Measurements from ENCODE around the gene ABCC11. TPM values are rescaled to one million over a fixed set of nuclear protein-coding genes. Genes with fewer than 3 reads are reported as not detected.
"Not testable (repeated sequence)": the region's sequence is repeated elsewhere in the genome, so short reads cannot be mapped to it uniquely, and the experiment has no call there.

The ABCC11 gene
- total RNA-seq, 1 experiment from 2014 or later: not detected

DNA sequence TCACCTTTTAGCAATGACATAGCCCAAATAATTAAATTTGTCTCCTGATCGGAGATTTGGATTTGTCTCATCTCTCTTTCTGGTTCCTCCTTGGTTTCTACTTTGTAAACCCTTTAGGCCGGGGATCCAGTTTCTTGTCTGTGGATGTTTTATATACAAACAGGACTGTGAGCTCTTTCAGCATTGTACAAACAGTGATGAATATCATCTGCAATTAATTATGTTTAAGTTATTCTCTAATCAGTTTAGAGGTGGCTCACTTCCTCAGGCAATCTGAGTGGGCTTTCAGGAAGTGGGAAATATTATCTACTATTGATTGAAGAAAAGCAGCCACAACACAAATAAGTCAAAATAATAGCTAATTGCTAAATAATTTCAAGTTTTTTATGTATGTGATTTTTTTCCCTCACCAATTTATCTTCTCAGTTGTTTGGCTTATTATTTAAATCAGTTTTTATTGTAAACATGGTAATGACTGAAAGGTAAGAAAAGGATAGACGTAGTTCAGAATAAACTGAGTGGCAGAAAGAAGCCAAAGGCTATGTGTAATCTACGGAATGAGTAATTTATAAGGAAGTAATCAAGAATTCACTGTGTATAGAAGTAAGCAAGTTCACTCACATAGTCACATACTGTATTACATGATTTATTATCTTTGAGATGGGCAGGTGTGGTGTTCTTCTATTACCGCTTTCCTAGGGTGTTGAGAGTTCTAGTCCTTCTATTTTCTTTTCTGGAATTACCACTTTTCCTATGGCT lies 3.4 kb upstream of the ABCC11 start:
- no peak for DNase-seq (ENCODE audit: low read depth)

DNA sequence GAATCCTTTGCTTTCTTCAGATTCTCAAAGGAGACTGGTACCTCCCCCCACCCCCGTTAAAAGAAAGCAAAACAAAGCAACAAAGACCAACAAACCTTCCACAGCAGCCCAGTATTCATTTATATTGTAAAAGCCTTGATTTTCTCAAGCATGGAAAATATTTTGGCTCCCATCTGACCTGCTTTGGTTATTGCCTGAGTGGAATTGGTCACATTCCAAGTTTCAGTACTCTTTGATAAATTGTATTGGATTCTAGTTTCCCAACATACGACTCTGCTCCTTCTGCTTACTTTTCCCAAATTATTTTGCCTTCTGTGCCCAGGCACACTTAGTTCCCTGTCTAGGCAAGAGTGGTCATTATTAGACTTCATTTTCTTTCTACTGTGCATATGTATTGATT lies 1.3 kb downstream of the ABCC11 start:
- DNase-seq (ENCODE audit: low read depth): no peak

DNA sequence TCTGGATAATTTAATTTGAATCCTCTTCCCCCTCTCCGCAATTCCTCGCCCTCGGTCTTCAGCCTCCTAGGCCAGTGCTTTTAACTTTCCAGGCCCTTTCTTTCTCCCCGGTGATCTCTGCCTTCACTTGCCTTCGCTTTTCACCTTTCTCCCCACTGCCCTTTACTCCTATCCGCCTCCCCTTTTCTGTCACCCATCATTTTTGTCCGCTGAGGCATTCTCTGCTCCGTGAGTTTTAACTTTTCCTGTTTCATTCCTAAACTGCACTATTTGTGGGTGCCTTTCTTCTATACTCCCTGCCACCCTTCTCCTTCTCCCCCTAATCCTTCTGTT lies 2.5 kb downstream of the ABCC11 start:
- DNase-seq (ENCODE audit: low read depth): no peak

DNA sequence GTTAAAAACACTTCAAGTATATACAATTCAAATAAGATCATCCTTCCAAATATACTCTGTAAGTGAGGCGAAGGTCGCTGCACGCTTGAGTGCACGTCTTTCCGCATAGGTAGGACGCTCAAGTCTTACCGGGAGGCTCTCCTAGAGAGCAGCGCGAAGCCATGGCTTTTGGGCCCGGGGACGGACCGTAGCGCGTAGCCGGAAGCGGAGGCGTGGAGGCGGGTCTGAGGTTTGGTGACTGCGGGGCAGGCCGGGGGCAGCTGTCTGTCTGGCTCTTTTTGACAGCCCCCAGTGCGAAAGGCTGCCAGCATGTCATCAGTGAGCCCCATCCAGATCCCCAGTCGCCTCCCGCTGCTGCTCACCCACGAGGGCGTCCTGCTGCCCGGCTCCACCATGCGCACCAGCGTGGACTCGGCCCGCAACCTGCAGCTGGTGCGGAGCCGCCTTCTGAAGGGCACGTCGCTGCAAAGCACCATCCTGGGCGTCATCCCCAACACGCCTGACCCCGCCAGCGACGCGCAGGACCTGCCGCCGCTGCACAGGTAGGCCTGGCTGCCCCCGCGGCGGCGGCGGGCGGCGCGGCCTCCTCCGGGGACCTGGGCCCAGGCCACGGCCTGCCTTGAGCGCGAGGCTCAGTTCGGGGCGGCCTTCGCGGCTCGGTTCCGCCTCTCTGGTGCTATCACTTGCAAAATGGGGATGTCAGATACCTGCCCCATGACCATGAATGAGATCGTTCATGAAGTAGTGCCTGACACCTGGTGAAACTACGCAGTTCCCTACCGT lies 3.1 kb downstream of the ABCC11 start, which contains the start of gene LONP2:
LONP2 (plus strand) TSS at position 221 of the 783 bp plus-strand sequence; CDS start at position 310, 89 bp downstream.
- DNase-seq (ENCODE audit: low read depth): peak; percentile 87

DNA sequence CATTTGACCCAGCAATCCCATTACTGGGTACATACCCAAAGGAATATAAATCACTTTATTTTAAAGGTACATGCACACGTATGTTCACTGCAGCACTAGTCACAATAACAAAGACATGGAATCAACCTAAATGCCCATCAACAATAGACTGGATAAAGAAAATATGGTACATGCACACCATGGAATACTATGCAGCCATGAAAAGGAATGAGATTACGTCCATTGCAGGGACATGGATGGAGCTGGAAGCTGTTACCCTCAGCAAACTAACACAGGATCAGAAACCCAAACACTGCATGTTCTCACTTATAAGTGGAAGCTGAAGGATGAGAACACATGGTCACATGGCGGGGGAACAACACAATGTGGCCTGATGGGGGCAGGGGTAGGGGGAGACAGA lies 7.2 kb downstream of the ABCC11 start:
- not testable (repeated sequence) for DNase-seq (ENCODE audit: low read depth)

DNA sequence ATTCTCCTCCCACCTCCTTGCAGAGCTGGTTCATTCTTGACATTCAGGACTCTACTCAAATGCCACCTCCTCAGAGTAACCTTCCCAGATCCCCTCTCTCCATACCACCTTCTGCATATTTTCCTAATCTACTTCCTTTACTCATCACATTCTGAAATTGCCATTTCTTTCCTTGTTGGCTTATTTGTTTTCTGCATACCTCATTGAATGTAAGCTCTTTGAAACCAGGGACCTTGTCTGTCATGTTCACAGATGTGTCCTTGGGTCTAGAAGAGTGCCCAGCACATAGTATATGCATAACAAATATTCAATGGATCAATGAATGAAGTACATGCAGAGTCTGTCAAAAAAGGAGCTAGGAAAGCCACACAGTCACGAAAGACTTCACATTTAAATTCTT lies 11.1 kb downstream of the ABCC11 start:
- DNase-seq (ENCODE audit: low read depth): no peak

- DNase-seq (ENCODE audit: low read depth): no peak
These were observed 11.7 kb downstream of the ABCC11 start for GRCh38 chr16:48235556-48236136.

- DNase-seq (ENCODE audit: low read depth): no peak
These were observed 12.2 kb downstream of the ABCC11 start for GRCh38 chr16:48235058-48235555.

- no peak for DNase-seq (ENCODE audit: low read depth)
These were observed 12.7 kb downstream of the ABCC11 start for GRCh38 chr16:48234630-48235029.

DNA sequence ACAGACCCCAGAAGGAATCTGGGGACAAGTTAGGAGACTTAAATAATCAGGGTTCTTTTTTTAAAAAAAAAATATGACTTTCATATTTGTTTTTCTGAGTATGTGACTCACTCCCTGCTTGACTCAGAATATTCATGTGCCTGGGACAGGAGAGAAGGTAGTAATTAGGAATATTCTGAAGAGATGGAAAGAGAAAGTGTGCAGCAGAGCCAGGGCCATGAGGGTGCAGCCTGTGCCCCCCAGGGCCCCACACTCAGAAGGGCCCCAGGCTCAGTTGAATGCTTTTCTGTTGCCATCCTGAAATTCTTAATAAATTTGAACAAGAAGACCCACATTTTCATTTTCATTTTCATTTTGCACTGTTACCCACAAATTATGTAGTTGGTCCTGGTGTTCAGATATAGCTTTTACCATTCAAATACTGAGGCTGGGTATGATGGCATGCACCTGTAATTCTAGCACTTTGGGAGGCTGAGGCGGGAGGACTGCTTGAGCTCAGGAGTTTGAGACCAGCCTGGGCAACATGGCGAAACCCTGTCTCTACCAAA lies 14.8 kb downstream of the ABCC11 start:
- DNase-seq (ENCODE audit: low read depth): no peak

- DNase-seq (ENCODE audit: low read depth): peak; percentile 45
These were observed 15.4 kb downstream of the ABCC11 start for GRCh38 chr16:48231727-48232492.

- DNase-seq (ENCODE audit: low read depth): no peak
These were observed 21.9 kb downstream of the ABCC11 start for GRCh38 chr16:48225456-48225855.

- DNase-seq (ENCODE audit: low read depth): no peak
These were observed 23.8 kb downstream of the ABCC11 start for GRCh38 chr16:48223490-48223889.

- no peak for DNase-seq (ENCODE audit: low read depth)
These were observed 26.4 kb downstream of the ABCC11 start for GRCh38 chr16:48220891-48221290.

GRCh38 chr16:48218473-48218872 lies 28.9 kb downstream of the ABCC11 start:
- no peak for DNase-seq (ENCODE audit: low read depth)

GRCh38 chr16:48217708-48218107 lies 29.6 kb downstream of the ABCC11 start:
- DNase-seq (ENCODE audit: low read depth): no peak

DNA sequence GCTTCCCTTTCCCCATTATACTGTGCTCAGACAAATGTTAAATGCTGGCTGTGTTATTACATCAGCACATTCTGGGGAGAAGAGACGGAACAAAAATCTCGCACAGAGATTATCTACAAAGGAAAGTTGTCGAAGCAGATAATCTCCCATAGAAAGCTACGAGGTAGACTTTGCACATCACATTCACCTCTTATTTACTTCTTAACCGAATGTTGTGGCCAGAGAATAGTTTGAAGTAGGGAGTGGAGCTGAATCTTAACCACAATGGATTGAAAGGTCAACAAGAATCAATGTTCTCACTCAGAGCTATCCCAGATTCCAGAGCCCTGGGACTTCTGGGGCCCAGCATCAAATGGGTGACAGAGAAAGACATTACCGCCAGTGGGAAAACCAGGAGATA lies 31.6 kb downstream of the ABCC11 start:
- no peak for DNase-seq (ENCODE audit: low read depth)

DNA sequence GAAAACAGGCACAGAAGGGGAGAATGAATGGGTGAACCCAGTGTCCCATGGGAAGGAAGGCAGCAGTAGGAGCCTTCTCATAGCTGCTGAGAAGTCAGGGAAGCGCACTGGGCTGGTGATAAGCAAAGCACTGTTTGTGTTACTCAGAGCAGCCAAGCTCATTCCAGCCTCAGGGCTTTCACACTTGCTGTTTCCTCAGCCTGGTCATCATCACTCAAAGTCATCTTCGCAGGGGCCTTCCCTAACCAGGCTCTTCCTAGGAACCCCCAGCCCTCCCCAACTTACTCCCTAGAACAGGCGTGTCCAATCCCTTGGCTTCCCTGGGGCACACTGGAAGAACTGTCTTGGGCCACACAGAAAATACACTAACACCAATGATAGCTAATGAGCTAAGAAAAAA lies 35.3 kb downstream of the ABCC11 start:
- peak; percentile 36 for DNase-seq (ENCODE audit: low read depth)

DNA sequence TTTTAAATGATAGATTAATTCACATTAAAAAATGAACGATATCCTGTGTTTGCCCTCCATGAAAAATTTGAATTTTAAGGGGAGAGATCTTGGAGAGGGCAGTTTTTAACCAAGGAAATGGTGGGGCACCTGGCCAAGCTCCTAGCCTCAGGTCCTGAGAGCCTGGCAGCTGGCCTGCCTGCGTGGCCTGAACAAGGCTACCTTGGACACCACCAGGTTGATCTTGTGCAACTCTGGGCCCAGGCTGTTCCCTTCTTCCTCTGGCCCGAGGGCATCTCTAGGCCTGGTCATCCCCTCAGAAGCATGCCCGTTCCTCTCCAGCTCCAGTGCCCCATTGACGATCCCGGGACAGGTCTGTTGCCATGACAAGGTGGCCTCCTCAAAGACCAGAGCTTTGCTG lies 36.6 kb downstream of the ABCC11 start:
- DNase-seq (ENCODE audit: low read depth): no peak

DNA sequence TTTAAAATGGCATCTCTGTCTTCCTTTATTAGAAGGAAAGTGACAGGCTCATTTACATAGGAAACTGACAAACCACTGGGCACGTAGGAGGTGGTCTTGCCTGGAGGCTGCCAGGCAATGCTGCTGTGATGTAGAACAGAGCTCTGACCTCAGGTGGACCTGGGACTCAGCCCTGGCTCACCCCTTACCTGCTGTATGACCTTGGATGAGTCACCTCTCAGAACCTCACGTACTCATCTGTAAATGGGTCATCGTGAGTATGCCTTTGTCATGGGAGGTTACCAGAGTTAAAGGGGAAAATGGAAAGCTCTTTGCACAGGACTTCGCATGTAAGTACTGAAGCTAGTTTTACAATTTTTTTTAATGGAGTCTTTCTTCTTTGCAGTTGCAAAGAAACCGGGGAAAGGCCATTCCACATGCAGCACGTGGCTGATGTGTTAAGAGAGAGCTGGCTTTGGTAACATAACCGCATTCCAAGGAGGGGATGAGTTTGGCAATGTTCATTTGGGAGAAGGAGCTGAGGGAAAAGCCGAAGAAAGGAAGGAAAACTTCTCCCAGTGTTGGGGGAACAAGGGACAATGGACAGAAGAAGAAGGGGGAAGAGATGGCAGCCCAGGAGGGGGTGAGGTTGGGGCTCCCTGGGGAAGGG lies 40.6 kb downstream of the ABCC11 start:
- DNase-seq (ENCODE audit: low read depth): peak; percentile 39

DNA sequence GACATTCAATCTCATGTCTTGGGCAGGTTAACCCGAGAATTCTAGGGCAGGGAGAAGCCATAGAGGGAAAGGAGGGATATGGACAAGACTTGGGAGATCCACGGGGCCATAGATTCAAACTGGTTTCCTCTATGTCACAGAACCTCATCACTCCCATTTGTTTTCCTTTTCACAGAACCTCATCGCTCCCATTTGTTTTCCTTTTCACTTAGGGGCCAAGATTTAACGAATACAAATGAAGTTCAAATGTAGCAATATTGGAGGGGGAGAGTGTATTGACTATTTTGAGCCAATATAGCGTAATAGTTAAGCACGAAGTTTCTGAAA lies 42.6 kb downstream of the ABCC11 start:
- DNase-seq (ENCODE audit: low read depth): no peak

Measured in M059J (cell line).